ENCODE results near the gene PPA1.
"Not testable (repeated sequence)": the region's sequence is repeated elsewhere in the genome, so short reads cannot be mapped to it uniquely, and the experiment has no call there.

PPA1 gene

GRCh38 chr10:70254778-70255328 lies 21.6 kb upstream of the PPA1 start:
- DNase-seq: no peak

- no peak for DNase-seq
Observed at GRCh38 chr10:70253878-70254765, 20.9 kb upstream of the PPA1 start.

- DNase-seq: no peak
Observed at GRCh38 chr10:70250961-70251680, 17.9 kb upstream of the PPA1 start.

- DNase-seq: no peak
Observed at GRCh38 chr10:70247360-70247759, 14.1 kb upstream of the PPA1 start.

- no peak for DNase-seq
Observed at GRCh38 chr10:70241081-70241480, 7.9 kb upstream of the PPA1 start.

- not testable (repeated sequence) for DNase-seq
Observed at GRCh38 chr10:70239986-70240385, 6.8 kb upstream of the PPA1 start.

GRCh38 chr10:70239077-70239976 lies 6.1 kb upstream of the PPA1 start:
- DNase-seq: not testable (repeated sequence)

- DNase-seq: peak; percentile 19
Observed at GRCh38 chr10:70237958-70238536, 4.8 kb upstream of the PPA1 start.

GRCh38 chr10:70234668-70235447 lies 1.6 kb upstream of the PPA1 start:
- no peak for DNase-seq

- DNase-seq: no peak
Observed at GRCh38 chr10:70233939-70234300, 691 bp upstream of the PPA1 start.

- no peak for DNase-seq
Observed at GRCh38 chr10:70232859-70233108, 445 bp downstream of the PPA1 start.

- peak; percentile 25 for DNase-seq
Observed at GRCh38 chr10:70232155-70232858, 922 bp downstream of the PPA1 start.

- DNase-seq: no peak
Observed at GRCh38 chr10:70228491-70228890, 4.7 kb downstream of the PPA1 start.

GRCh38 chr10:70227548-70228320 lies 5.5 kb downstream of the PPA1 start:
- no peak for DNase-seq

- DNase-seq: no peak
Observed at GRCh38 chr10:70223728-70224127, 9.5 kb downstream of the PPA1 start.

- DNase-seq: not testable (repeated sequence)
Observed at GRCh38 chr10:70222811-70223447, 10.3 kb downstream of the PPA1 start.

- no peak for DNase-seq
Observed at GRCh38 chr10:70222340-70222794, 10.9 kb downstream of the PPA1 start.

- no peak for DNase-seq
Observed at GRCh38 chr10:70221030-70221429, 12.2 kb downstream of the PPA1 start.

- no peak for DNase-seq
Observed at GRCh38 chr10:70212879-70213278, 20.4 kb downstream of the PPA1 start.

- no peak for DNase-seq
Observed at GRCh38 chr10:70212277-70212676, 21.0 kb downstream of the PPA1 start.

Data from NCI-H510A treated with DMSO at 0.1 percent for 48 hours (cell line).